ENCODE data around the gene FBXL17. TPM values are rescaled to one million over a fixed set of nuclear protein-coding genes. Genes with fewer than 3 reads are reported as not detected.
A peak's percentile ranks its signal among the peaks of the same experiment; 100 is the strongest.
"Not testable (repeated sequence)": the region's sequence is repeated elsewhere in the genome, so short reads cannot be mapped to it uniquely, and the experiment has no call there.

The FBXL17 gene
- 11.5 and 11.6 TPM in 2 replicates for total RNA-seq (2014; rRNA removed; shearing (Covaris generic))
- 3.3 and 6.3 TPM in 2 replicates for polyA plus RNA-seq (2014; cell fraction: nucleus; rRNA removed)

DNA sequence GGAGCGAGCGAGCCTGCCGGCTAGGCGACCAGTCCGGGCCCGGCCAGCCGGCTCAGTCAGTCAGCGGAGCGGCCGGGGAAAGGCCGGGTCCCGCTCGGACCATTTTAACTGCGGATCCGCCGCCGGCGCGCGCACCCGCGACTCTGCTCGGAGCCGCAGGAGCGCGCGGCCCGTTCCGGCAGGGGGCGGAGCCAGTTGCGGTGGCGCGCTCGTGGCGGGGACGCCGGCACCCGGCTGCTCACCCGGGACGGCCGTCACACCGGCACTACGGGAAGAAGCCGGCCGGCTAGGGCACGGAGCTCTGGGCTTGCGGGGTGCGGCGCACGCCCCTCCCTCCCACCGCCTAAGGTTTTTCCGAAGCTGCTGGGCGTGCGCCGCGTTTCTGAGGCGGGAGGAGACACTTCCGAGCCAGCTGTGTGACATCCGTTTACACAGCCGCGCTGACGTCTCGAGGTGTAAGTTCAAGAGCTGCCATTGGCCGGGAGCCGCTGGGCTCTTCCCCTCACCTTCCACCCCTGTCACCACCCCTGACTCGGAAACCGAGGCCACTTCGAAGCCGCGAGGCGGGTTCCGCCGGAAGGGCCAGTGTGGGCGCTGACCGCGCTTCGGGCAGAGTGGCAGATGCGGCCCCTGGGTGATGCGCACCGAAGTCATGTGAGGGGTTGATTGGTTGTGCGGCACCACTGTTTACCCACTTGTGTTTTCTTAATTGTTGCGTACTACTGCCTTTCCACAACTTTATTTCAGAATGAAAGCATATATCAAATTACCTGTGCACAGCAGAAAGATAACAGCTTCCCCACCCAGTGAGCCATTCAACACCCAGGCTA is at the start of gene FBXL17:
Gene FBXL17, minus strand, starts transcription at position 145 of the 830 bp plus-strand sequence.
- DNase-seq (ENCODE audit: extremely low read depth, low read depth): peak; percentile 96

DNA sequence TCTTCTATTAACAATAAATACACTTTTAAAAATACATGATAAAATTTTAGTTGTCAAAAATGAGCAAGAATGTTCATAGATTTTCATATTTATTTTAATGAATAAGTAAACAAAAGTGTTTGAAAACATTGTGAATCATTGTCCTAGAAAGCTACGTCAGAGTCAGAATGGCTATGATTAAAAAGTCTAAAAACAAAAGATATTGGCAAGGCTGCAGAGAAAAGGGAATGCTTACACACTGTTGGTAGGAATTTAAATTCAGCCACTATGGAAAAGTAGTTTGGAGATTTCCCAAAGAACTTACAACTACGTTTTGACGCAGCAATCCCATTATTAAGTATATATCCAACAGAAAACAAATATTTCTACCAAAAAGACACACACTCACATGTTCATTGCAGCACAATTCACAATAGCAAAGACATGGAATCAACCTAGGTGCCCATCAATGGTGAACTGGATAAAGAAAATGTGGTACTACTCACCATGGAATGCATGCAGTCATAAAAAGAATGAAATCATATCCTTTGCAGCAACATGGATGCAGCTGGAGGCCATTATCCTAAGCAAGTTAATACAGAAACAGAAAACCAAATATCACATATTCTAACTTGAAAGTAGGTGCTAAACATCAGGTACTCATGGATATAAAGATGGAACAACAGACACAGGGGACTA is 49.2 kb upstream of the FBXL17 start:
- DNase-seq (ENCODE audit: extremely low read depth, low read depth): no peak

DNA sequence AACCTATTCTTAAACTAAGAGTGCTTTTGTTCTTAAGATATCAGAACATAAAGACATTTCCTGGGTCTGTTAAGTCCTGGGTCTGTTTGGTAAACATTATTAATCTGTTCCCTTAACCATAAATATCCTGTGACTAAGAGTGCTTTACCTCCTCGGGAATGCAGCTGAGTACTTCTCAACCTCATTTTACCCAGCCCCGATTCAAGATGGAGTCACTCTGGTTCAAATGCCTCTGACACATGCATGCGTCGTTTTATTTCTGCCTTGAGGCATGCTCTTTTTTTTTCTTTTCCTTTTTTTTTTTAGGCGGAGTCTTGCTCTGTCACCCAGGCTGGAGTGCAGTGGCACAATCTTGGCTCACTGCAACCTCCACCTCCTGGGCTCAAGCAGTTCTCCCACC is 39.8 kb upstream of the FBXL17 start:
- DNase-seq (ENCODE audit: extremely low read depth, low read depth): no peak

DNA sequence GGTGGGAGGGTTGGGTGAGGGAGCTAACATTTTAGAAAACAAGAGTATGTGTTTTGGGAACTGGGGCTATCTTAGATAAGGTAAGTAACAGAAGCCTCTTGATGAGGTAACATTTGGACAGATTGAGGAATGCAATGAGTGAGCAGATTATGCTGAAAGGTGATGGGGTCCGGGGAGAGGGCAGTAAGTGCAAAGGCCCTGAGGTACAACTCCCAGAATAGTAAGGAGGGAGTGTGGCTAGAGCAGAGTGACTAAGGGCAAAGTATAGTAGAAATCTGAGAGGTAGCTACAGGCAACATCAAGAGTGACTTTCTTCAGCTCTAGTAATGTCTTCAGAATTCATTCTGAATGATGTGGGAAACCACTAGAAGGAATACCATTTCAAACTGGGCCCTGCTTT is 38.9 kb upstream of the FBXL17 start:
- no peak for DNase-seq (ENCODE audit: extremely low read depth, low read depth)

DNA sequence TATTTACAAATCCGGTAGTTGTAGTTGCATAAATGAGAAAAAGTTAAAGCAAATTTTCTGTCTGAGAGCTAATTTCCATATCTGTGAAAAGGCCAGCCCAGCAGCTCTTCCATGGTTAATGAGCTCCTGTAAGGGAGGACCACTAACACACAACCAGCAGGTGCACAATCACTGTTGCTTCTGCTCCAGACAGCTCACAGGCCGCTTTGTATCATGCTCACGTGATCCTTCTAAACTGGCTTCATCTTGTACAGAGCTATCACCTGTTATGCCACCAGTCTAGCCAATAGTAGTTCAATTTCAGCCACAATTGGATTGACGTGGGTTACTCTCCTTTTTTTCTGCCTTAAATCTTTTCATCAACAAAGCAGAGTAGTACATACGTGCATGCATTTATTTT is 38.3 kb upstream of the FBXL17 start:
- DNase-seq (ENCODE audit: extremely low read depth, low read depth): no peak

DNA sequence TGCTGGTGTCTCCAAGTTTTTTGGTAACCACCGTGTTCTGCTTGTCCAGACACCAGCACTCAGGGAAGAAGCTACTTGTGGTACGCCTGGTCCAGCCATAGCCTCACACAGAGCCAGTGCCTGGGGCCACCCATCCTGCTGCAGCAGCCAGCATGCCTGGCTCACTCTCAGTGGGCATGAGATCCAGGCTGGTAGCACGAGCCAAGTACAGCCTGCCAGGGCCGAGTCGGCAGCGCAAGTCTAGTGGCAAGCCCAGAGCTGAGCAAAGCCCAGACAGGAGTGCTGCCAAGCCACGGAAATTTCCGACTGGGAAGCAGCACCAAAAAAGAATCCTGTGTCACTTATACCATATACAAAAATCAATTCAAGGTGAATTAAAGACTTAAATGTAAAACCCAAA is 36.3 kb upstream of the FBXL17 start:
- no peak for DNase-seq (ENCODE audit: extremely low read depth, low read depth)

DNA sequence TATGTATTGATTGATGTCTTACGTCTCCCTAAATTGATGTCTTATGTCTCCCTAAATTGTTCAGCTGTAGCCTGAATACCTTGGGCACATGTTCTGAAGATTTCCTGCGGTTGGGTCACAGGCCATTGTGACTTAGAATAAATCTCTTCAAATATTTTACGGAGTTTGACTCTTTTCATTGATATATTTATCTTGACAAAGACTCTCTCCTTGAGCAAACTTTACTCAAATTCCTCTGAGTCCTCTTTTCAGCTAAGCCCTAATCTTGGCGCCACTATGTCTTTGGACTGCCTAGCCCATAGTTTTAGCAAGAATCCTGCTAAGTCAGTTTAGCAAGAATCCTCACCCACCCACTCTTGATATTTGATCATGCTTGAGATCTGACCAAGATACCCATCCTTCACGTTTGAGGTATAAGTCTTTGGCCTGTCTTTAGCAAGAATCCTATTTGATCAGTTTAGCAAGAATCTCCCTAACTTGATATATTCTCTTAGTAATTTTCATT is 35.3 kb upstream of the FBXL17 start:
- DNase-seq (ENCODE audit: extremely low read depth, low read depth): no peak

DNA sequence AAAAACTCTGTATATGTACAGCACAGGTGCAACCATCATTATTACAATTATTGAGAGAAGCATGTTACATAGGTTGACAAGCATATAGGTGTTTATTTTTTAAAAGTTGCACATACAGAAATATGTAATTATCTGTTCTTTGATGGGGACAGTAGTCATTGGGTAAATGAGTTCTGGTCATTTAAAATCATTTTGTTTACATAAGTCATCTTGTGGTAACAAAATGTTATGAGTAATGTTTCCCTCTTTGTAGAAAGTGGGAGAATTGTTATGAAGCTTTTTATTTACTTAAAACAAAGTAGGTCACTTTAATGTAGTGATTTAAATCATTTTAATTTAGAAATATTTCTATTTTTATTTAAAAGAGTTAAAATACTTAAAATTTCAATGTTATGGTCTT is 33.8 kb upstream of the FBXL17 start:
- DNase-seq (ENCODE audit: extremely low read depth, low read depth): no peak

DNA sequence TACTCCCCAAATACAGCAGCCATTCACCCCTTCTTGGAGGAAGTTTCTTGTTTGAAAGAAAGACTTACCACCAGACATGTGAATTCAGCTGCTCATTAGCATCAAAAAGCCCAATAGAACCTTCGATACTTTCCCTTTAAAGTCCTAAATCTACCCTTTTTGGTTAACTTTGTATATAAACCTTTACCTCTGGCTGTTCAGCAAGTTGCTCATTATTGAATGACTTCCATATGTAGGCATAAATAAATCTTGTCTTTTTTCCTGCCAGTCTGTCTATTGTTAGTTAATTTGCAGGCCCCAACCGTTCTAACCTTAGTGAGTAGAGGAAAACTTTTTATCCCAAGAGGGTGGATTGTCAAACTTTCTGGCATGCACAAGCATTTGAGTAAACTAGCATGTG is 27.9 kb upstream of the FBXL17 start:
- DNase-seq (ENCODE audit: extremely low read depth, low read depth): no peak

DNA sequence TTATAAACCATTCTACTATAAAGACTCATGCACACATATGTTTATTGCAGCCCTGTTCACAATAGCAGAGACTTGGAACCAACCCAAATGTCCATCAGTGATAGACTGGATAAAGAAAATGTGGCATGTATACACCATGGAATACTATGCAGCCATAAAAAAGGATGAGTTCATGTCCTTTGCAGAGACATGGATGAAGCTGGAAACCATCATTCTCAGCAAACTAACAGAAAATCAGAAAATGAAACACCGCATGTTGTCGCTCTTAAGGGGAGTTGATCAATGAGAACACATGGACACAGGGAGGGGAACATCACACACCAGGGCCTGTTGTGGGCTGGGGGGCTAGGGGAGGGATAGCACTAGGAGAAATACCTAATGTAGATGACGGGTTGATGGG is 23.3 kb upstream of the FBXL17 start:
- DNase-seq (ENCODE audit: extremely low read depth, low read depth): not testable (repeated sequence)

DNA sequence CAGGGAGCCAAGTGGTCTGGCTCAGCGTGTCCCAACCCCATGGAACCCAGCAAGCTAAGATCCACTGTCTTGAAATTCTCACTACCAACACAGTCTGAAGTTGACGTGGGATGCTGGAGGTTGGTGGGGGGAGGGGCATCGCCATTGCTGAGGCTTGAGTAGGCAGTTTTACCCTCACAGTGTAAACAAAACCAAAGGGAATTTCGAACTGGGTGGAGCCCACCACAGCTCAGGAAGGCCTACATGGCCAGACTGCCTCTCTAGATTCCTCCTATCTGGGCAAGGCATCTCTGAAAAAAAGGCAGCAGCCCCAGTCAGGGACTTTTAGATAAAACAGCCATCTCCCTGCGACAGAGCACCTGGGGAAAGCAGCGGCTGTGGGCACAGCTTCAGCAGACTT is 17.1 kb upstream of the FBXL17 start:
- no peak for DNase-seq (ENCODE audit: extremely low read depth, low read depth)

DNA sequence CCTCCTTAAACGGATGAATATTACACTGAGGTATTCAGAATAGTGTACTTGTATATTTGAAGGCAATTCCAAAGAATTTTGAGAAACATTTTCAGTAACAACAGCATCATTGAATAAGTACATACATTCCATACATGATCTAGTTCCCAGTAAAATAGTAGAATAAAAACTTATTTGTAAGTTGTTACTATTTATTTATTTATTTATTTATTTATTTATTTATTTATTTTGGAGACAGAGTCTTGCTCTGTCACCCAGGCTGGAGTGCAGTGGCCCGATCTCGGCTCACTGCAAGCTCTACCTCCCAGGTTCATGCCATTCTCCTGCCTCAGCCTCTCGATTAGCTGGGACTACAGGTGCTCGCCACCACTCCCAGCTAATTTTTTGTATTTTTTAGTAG is 14.9 kb upstream of the FBXL17 start:
- not testable (repeated sequence) for DNase-seq (ENCODE audit: extremely low read depth, low read depth)

DNA sequence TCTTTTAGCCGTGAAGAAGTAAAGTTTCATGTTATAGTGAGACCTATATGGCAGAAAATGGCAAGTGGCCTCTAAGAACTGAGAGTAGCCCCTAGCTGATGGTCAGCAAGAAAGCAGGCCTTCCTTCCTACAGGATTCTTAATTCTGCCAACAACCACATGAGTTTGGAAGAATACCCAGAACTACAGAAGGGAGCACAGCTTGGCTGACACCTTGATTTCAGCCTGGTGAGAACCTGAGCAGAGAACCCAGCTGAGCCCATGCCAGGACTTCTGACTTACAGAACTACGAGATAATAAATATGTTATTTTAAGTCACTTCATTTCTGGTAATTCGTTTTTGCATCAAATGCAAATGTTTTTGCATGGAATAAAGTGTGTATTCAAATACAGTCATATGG is 5.9 kb upstream of the FBXL17 start:
- no peak for DNase-seq (ENCODE audit: extremely low read depth, low read depth)

DNA sequence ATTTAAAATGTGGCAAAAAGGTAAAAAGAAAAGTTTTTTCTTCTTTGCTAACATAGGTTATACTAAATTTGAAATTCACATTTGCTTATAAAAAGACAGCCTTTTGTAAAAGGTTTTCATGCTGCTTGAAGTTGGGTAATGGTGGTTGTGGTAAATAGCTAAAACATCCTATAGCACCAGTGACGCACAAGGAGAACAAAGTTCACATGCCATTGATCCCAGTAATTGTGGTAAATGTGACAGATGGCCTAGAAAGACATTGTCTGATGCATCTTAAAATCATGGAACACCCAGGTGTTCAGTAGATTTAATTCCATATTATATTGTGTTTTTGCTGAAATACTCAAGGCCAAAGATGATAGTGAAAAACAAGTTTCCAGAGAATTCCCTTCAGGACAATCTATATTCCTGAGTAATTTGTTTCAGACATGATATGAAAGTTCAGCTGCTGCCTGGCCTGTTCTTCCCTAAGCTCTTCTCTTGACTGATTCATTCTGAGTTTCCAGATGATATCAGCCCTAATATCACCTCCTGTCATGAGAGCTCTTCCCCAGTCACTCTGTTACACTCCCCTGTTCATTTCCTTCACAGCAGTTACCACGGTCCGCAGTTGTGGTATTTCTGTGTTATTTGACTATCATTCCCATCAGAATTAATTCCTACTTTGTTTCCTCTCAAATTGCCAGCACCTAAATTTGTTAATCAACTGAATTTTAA is 4.6 kb upstream of the FBXL17 start:
- no peak for DNase-seq (ENCODE audit: extremely low read depth, low read depth)

DNA sequence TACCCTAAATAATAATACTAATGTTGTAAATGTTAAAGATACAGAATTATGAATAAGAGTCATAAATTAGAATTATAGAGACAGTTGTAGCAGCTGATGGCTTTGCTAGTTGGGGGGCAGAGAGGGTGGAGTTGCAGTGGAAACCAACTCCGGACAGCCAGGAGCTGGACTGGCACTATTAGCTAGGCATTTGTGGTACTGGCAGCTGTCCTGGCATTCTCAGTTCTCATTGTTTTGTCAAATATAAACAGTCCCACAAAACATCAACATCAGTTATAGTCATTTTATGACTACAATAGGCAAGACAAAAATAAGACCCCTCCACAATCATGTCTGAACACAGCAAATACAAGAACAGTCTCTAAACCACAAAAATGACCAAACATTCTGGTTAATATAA is 2.8 kb upstream of the FBXL17 start:
- no peak for DNase-seq (ENCODE audit: extremely low read depth, low read depth)

DNA sequence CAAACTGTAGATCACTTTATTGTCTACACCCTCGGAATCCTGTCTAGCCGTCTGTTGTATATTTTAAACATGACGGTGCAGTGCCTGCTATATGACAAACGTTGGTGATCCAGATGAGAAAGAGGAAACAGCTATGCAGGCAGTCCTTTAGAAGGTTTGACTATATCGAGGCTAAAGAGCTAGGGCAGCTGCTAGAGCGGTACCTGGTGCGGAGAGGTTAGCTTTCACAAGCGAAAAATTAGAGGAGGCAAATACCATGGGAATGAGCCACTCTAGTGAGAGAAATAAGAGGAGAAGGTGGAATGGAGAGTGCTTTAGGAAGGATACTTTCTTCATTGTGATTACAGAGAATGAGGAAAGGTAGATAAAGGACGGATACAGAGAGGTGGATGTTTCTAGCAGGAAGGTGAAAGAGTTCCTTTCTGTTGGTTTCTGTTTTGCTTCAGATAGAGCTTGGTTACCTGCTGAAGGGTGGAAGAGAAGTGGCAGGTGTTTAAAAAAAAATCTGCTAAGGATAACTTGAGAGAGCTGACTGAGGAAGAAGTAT is 959 bp upstream of the FBXL17 start:
- DNase-seq (ENCODE audit: extremely low read depth, low read depth): no peak

DNA sequence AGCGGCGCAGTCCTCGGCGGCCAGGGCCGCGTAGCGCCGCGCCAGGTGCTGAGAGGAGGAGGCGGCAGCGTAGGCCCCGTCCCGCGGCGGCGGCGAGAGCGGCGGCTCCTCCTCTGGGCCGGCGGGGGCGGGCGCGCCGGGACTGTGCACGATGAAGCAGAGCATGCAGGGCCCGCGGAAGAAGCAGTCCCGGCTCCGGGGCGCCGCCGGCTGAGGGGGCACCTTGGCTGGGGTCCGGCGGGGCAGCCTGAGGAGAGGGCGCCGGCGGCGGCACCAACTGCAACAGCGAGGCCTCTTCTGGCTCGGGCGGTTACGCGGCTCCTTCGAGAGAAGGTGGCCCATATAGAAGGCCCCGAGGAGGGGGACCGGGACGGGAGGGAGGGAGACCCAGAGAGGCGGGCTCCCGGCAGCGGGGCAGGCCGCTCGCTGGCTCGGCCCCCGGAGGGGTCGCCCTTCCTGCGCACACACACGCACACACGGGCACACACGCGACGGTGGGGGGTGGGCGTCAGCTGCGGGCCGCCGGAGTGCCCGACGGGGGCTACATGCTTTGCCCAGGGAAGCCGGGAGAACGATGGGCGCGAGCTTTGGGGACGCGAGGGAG is 446 bp downstream of the FBXL17 start:
- peak; percentile 31 for DNase-seq (ENCODE audit: extremely low read depth, low read depth)

DNA sequence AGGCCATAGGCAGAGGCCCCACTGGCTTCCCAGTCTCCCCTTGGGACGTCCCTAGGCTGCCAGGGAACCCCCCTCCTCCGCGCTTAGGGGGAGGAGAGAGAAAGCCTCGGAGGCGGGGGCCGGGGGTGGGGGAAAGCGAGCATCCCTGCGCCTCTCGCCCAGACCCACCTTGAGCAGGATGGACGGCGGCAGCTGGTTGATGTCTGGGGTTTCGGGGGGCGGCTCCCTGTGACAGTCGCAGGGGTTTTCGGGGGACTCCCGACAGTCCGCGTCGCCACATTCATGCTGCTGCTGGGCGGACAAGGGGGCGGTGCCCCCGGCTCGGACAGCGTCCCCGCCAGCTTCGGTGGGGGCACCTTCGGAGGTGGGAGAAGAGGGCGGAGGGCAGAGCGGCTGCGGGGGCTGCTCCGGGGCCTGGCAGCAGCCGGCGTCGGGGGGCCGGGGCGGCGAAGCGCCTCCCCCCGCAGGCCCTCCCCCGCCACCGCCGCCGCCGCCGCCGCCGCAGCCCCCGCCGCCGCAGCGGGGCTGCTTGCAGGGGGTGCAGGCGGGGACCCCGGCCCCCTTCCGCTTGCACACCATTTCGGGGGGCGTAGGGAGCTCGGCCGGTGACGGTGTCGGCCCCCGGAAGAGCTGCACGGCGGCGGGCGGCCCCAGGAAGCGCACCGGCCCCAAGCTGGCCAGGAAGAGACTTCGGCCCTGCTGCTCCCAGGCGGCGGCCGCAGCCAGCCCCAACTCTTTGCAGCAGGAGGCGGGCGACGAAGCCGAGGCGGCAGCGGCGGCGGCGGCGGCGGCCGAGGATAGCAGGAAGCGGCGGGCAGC is 1.2 kb downstream of the FBXL17 start:
- DNase-seq (ENCODE audit: extremely low read depth, low read depth): peak; percentile 9

DNA sequence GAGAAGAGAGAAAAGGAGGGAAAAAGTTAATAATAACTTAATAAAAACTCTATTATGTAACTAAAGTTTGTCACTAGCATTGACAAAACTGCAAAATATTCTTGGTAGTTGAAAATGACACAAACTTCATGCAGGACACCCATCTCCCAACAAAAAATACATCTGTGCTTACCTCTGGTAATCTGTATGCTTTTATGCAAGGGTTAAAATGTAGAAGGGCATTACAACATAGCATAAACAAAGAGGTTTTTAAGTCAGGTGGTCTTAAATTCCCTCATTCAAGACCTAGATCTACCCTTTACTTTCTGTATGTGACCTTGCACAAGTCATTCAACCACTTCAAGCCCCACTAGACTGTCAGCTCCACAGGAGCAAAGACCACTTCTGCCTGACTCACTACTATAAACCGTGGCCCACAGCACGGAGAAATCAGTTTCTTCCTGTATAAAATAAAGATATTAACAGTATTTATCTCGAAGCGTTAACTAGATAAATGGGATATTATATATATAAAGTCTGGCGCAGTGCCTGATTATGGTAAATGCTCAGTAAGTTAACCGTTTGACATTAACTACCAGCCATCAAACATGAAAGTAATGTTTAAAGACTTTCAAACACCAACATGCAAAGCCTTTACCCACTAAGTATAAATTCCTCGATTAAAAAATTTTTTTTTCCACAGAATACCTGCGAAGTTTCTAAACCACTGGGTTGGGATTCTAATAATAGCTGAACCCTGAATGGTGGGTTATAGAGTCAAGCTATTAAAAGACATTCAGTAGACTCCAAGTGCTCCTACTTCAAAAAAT is 2.0 kb downstream of the FBXL17 start:
- no peak for DNase-seq (ENCODE audit: extremely low read depth, low read depth)

Data from NCI-H460 (cell line).